ENCODE measurements around the gene CAMTA1. TPM values are rescaled to one million over a fixed set of nuclear protein-coding genes. Genes with fewer than 3 reads are reported as not detected.
A peak's percentile ranks its signal among the peaks of the same experiment; 100 is the strongest.

Gene CAMTA1
- polyA plus RNA-seq, 2 donors, result 61.1 to 75.0 TPM

DNA sequence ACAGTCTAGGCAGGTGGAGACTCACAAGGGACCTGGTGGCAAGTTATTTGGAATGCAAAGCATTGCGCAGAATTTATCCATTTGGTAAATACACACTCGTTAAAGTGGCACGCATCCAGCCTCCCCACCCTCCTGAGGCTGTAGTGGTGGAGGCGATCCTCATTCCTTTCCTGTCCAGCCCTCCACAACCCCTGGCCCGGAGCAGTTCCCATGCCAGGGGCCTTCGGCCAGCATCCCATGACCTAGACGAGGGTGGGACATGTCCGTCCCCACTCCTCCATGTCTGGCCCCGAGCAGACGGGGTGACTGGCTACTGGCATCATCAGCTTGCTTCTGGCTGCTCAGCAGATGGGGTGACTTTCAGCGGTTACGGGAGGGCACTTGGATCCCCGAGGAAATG lies 704.3 kb downstream of the CAMTA1 start:
- H3K27ac ChIP-seq (ENCODE audit: low read depth in 2 of 2, low read length in 1 of 2), result no peak overlapping the region
- H3K4me3 ChIP-seq (ENCODE audit: low read depth in 1 of 2, low read length in 2 of 2), result no peak overlapping the region
- peaks cover 0 to 10% of the 10 kb centered on the region in 2 donors for H3K4me1 ChIP-seq (ENCODE audit: control insufficient read depth in 2 of 2, insufficient read depth in 2 of 2, low read length in 1 of 2)
- WGBS, 2 donors, result 70 to 74% methylated on average over 13 of the region's 13 CpGs
- H3K9me3 ChIP-seq (ENCODE audit: control insufficient read depth in 2 of 2, insufficient read depth in 1 of 2, low read depth in 1 of 2, low read length in 1 of 2), result no peaks in the 10 kb centered on the region
- no peaks in the 10 kb centered on the region for H3K27me3 ChIP-seq (ENCODE audit: control insufficient read depth in 1 of 2, insufficient read depth in 2 of 2, low read length in 2 of 2)
- H3K36me3 ChIP-seq (ENCODE audit: control insufficient read depth in 2 of 2, insufficient read depth in 2 of 2, low read length in 1 of 2), result no peaks in the 10 kb centered on the region

DNA sequence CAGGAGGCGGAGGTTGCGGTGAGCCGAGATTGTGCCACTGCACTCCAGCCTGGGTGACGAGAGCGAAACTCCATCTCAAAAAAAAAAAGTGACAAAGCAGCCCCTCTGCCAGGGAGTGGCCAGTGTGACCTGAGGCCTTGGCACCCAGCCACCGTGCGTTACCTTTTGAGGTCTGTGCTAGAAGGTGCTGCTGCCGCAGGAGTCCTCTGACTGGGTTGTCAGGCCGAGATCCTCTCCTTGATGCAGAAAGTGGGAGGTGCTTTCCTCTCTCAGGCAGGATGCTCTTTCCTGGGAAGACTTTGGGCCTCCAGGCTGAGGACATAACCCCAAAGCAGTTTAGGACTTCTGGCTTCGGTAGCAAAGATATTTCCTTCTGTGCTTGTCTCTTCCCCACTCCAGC lies 705.3 kb downstream of the CAMTA1 start:
- peaks cover 0 to 10% of the 10 kb centered on the region in 2 donors for H3K4me1 ChIP-seq (ENCODE audit: control insufficient read depth in 2 of 2, insufficient read depth in 2 of 2, low read length in 1 of 2)
- H3K27ac ChIP-seq (ENCODE audit: low read depth in 2 of 2, low read length in 1 of 2), result peak overlapping the region in 1 of 2 donors; percentile 34
- no peaks in the 10 kb centered on the region for H3K36me3 ChIP-seq (ENCODE audit: control insufficient read depth in 2 of 2, insufficient read depth in 2 of 2, low read length in 1 of 2)
- H3K9me3 ChIP-seq (ENCODE audit: control insufficient read depth in 2 of 2, insufficient read depth in 1 of 2, low read depth in 1 of 2, low read length in 1 of 2), result no peaks in the 10 kb centered on the region
- no peaks in the 10 kb centered on the region for H3K27me3 ChIP-seq (ENCODE audit: control insufficient read depth in 1 of 2, insufficient read depth in 2 of 2, low read length in 2 of 2)
- WGBS, 2 donors, result 72 to 80% methylated on average over 10 of the region's 10 CpGs
- no peak overlapping the region for H3K4me3 ChIP-seq (ENCODE audit: low read depth in 1 of 2, low read length in 2 of 2)

DNA sequence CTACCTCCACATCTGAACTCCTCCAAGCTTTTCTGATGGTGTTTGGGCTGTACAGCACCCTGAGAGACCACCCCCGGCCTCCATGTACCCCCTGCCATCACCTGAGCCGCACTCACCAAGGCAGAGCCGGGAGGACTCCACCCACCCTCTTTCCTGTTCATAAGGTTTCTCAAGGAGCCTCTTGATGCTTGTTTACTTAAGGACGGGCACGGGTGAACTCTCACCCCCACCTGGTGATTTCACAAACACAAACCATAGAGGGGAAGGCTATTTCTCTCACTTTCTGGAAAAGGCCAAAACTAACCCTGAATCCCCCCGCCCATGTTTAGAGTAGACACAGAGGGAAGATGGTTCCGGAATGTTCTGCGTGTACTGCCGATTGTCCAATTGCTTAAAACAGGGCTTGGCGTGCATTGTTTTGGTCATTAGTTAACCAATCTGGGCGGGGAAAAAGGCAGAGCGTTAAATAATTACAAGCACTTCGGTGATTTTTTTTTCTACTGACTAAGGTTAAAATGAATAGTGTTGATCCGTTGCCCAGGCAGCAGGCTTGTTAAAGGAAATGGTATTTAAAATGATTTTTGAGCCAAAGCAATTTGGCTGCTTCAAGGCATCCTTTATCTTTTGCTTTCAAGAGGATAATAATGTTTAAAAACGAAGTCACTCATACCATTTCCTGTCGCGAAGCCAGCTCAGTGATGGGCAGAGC lies 706.0 kb downstream of the CAMTA1 start:
- Histone ChIP-seq H3K36me3 (ENCODE audit: control insufficient read depth in 2 of 2, insufficient read depth in 2 of 2, low read length in 1 of 2) (no peaks in the 10 kb centered on the region), H3K4me3 (ENCODE audit: low read depth in 1 of 2, low read length in 2 of 2) (no peak overlapping the region), H3K27ac (ENCODE audit: low read depth in 2 of 2, low read length in 1 of 2) (peak overlapping the region; percentile 34 to 36), H3K4me1 (ENCODE audit: control insufficient read depth in 2 of 2, insufficient read depth in 2 of 2, low read length in 1 of 2) (peaks cover 0 to 10% of the 10 kb centered on the region in 2 donors), H3K27me3 (ENCODE audit: control insufficient read depth in 1 of 2, insufficient read depth in 2 of 2, low read length in 2 of 2) (no peaks in the 10 kb centered on the region), H3K9me3 (ENCODE audit: control insufficient read depth in 2 of 2, insufficient read depth in 1 of 2, low read depth in 1 of 2, low read length in 1 of 2) (no peaks in the 10 kb centered on the region)
- WGBS, 2 donors, result 22 to 25% methylated on average over 17 of the region's 17 CpGs

DNA sequence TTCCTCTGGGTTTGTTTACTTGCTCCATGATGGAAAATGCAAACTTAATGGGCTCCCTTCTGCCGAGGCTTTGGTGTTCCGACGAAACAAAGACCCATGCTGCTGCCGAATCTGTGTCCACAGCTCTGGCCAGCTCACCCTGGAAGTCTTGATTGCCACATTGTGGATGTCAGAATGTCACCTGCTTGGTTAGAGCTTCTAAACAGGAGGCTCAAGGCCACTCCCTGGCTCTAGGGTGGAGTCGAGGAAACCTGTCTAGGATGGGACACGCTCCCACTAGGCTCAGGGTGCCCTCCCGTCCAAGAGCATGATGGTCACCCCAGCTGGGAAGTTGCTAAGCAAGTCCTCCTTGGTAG lies 706.5 kb downstream of the CAMTA1 start:
- no peaks in the 10 kb centered on the region for H3K27me3 ChIP-seq (ENCODE audit: control insufficient read depth in 1 of 2, insufficient read depth in 2 of 2, low read length in 2 of 2)
- H3K36me3 ChIP-seq (ENCODE audit: control insufficient read depth in 2 of 2, insufficient read depth in 2 of 2, low read length in 1 of 2), result no peaks in the 10 kb centered on the region
- H3K4me3 ChIP-seq (ENCODE audit: low read depth in 1 of 2, low read length in 2 of 2), result no peak overlapping the region
- H3K27ac ChIP-seq (ENCODE audit: low read depth in 2 of 2, low read length in 1 of 2), result peak overlapping the region; percentile 0 to 47
- peaks cover 0 to 10% of the 10 kb centered on the region in 2 donors for H3K4me1 ChIP-seq (ENCODE audit: control insufficient read depth in 2 of 2, insufficient read depth in 2 of 2, low read length in 1 of 2)
- H3K9me3 ChIP-seq (ENCODE audit: control insufficient read depth in 2 of 2, insufficient read depth in 1 of 2, low read depth in 1 of 2, low read length in 1 of 2), result no peaks in the 10 kb centered on the region
- WGBS, 2 donors, result 18% methylated on average over 7 of the region's 7 CpGs

DNA sequence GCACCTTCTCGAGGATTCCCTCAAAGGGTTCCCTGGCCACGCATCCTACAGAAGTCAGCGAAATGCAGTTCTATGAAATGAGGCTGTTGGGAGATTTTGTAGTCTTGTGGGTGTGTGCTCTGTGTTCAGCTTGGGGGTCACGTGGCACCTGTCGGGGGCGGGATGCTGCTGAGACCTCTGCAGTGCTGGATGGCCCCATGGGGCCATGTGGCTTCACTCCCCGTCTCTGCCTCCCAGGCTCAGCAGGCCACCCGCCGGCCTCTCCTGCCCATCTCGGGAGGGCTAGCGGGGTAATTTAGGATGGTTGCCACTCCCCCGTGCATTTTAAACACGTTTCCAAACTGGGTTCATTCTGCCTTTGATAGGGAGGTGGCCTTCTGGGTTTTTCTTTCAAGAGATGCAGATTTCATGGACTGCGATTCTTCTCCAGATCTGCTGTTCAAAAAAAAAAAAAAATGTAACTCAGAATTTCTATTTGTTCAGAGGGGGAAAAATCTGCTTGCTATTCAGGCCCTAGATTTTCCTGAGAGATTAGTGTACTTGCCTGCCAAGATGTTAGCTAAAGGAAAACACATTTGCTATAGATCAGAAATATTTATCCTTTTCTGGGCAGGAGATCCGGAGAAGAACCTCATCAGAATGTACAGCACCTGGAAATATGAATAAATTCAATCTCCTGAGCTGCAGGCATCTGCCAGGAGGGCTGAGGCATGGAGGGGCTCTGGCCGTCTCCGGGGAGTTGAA lies 708.6 kb downstream of the CAMTA1 start:
- H3K9me3 ChIP-seq (ENCODE audit: control insufficient read depth in 2 of 2, insufficient read depth in 1 of 2, low read depth in 1 of 2, low read length in 1 of 2), result peaks cover 0 to 5% of the 10 kb centered on the region in 2 donors
- no peak overlapping the region for H3K27ac ChIP-seq (ENCODE audit: low read depth in 2 of 2, low read length in 1 of 2)
- H3K4me1 ChIP-seq (ENCODE audit: control insufficient read depth in 2 of 2, insufficient read depth in 2 of 2, low read length in 1 of 2), result peaks cover 0 to 10% of the 10 kb centered on the region in 2 donors
- no peaks in the 10 kb centered on the region for H3K27me3 ChIP-seq (ENCODE audit: control insufficient read depth in 1 of 2, insufficient read depth in 2 of 2, low read length in 2 of 2)
- WGBS, 2 donors, result 80 to 86% methylated on average over 17 of the region's 17 CpGs
- no peaks in the 10 kb centered on the region for H3K36me3 ChIP-seq (ENCODE audit: control insufficient read depth in 2 of 2, insufficient read depth in 2 of 2, low read length in 1 of 2)
- H3K4me3 ChIP-seq (ENCODE audit: low read depth in 1 of 2, low read length in 2 of 2), result no peak overlapping the region

DNA sequence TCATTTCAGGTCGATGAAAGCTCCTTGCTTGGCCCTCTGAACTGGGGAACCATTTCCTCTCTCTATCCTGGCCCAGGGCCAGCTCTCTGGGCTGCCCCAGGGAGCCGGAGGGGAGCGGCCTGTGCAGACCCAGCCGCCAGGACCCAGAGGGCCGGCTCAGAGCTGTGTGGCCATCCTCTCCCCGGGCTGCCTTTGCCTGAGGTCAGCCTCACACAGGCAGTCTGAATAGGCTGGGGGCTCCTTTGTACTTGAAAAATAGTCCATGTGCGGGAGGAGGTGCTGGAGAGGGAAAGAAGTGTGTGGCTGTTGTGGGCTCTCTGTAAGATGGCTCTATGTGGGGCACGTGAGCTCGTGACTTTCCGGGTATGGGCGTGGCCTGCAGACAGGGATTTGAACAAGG lies 710.7 kb downstream of the CAMTA1 start:
- peaks cover 0 to 10% of the 10 kb centered on the region in 2 donors for H3K4me1 ChIP-seq (ENCODE audit: control insufficient read depth in 2 of 2, insufficient read depth in 2 of 2, low read length in 1 of 2)
- H3K27me3 ChIP-seq (ENCODE audit: control insufficient read depth in 1 of 2, insufficient read depth in 2 of 2, low read length in 2 of 2), result no peaks in the 10 kb centered on the region
- 54 to 56% methylated on average over 11 of the region's 11 CpGs for WGBS, 2 donors
- H3K27ac ChIP-seq (ENCODE audit: low read depth in 2 of 2, low read length in 1 of 2), result no peak overlapping the region
- peaks cover 0 to 13% of the 10 kb centered on the region in 2 donors for H3K9me3 ChIP-seq (ENCODE audit: control insufficient read depth in 2 of 2, insufficient read depth in 1 of 2, low read depth in 1 of 2, low read length in 1 of 2)
- no peak overlapping the region for H3K4me3 ChIP-seq (ENCODE audit: low read depth in 1 of 2, low read length in 2 of 2)
- no peaks in the 10 kb centered on the region for H3K36me3 ChIP-seq (ENCODE audit: control insufficient read depth in 2 of 2, insufficient read depth in 2 of 2, low read length in 1 of 2)

DNA sequence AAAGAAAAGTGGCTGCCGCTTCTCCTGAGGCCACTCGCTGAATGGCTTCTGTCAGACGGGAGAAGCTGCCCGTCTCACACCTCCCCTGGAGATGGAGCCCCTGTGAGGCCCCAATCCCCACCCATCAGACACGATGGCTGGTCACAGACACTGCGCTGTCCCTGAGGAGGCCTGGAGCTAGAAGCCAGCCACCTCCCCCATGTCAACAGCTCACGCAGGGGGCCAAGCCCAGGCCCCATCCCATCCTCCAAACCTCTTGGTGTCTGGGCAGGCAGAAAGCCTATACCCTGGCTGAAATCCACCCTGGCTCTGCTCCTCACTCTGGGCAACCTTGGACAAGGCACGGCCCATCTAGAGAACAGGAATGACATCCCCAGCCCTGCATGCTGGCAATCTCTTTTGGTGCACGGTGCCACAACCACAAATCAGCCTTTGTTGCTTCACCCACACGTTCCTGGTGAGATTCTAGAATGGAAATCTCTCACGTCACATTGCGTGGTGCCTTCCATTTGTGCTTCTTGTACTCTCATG lies 711.9 kb downstream of the CAMTA1 start:
- H3K4me1 ChIP-seq (ENCODE audit: control insufficient read depth in 2 of 2, insufficient read depth in 2 of 2, low read length in 1 of 2), result peaks cover 0 to 5% of the 10 kb centered on the region in 2 donors
- WGBS, 2 donors, result 68 to 72% methylated on average over 12 of the region's 12 CpGs
- no peaks in the 10 kb centered on the region for H3K27me3 ChIP-seq (ENCODE audit: control insufficient read depth in 1 of 2, insufficient read depth in 2 of 2, low read length in 2 of 2)
- no peak overlapping the region for H3K4me3 ChIP-seq (ENCODE audit: low read depth in 1 of 2, low read length in 2 of 2)
- no peaks in the 10 kb centered on the region for H3K36me3 ChIP-seq (ENCODE audit: control insufficient read depth in 2 of 2, insufficient read depth in 2 of 2, low read length in 1 of 2)
- H3K9me3 ChIP-seq (ENCODE audit: control insufficient read depth in 2 of 2, insufficient read depth in 1 of 2, low read depth in 1 of 2, low read length in 1 of 2), result peaks cover 0 to 13% of the 10 kb centered on the region in 2 donors
- no peak overlapping the region for H3K27ac ChIP-seq (ENCODE audit: low read depth in 2 of 2, low read length in 1 of 2)

DNA sequence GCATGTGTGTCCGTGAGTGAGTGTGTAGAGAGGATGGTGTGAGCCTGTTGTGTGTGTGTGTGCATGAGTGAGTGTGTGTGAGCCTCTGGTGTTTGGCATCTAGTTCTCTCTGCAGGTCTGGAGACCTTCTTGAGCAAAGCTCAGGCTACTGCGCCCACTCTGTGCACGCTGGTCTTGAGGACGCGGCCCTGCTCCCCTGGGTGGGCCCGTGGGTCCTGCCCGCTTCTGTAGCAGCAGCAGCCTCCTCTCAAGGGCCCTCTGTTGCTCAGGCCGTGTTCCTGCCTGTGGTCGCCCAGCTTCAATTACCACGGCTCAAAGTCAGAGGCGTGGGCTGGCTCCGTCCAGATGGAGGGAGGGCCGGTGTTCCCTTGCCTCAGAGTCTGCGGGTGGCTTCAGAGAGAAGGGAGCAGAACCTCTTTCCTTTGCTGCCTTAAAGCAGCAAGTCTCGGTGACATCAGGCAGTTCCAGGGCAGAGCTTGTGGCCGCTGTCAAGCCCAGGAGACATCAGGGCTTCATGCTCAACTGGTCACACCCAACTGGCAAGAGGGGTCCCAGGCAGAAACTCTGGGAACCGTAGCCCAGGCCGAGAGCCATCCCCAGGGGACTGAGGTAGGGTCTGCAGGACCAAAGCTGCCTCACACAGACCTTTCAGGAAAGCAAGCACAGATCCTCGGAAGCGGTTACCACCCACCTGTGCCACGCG lies 715.3 kb downstream of the CAMTA1 start:
- 90% methylated on average over 22 of the region's 22 CpGs for WGBS, 2 donors
- Histone ChIP-seq H3K36me3 (ENCODE audit: control insufficient read depth in 2 of 2, insufficient read depth in 2 of 2, low read length in 1 of 2) (no peaks in the 10 kb centered on the region), H3K4me3 (ENCODE audit: low read depth in 1 of 2, low read length in 2 of 2) (no peak overlapping the region), H3K27ac (ENCODE audit: low read depth in 2 of 2, low read length in 1 of 2) (no peak overlapping the region), H3K27me3 (ENCODE audit: control insufficient read depth in 1 of 2, insufficient read depth in 2 of 2, low read length in 2 of 2) (no peaks in the 10 kb centered on the region), H3K4me1 (ENCODE audit: control insufficient read depth in 2 of 2, insufficient read depth in 2 of 2, low read length in 1 of 2) (peaks cover 0 to 2% of the 10 kb centered on the region in 2 donors), H3K9me3 (ENCODE audit: control insufficient read depth in 2 of 2, insufficient read depth in 1 of 2, low read depth in 1 of 2, low read length in 1 of 2) (peaks cover 0 to 13% of the 10 kb centered on the region in 2 donors)

DNA sequence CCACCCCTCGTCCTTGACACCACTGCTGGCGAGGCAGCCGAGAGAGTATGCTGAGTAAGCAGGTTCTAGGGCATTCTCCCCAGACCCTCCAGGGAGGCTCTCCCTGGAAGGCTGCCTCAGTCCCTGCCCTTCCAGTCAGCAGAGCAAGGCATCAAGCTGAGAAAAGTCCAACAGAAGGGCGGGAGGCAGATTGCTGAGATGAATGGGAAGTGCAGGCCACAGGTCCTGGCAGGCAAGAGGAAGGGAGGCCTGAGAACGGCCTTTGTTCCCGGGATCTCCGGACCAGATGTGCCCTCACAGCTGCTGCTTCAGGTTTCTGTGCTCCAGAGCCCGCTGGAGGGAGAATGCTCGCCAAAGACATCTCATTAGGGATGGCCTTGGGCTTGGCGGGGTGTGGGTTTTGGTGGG lies 715.8 kb downstream of the CAMTA1 start:
- H3K4me1 ChIP-seq (ENCODE audit: control insufficient read depth in 2 of 2, insufficient read depth in 2 of 2, low read length in 1 of 2), result peaks cover 0 to 4% of the 10 kb centered on the region in 2 donors
- H3K4me3 ChIP-seq (ENCODE audit: low read depth in 1 of 2, low read length in 2 of 2), result no peak overlapping the region
- peaks cover 0 to 13% of the 10 kb centered on the region in 2 donors for H3K9me3 ChIP-seq (ENCODE audit: control insufficient read depth in 2 of 2, insufficient read depth in 1 of 2, low read depth in 1 of 2, low read length in 1 of 2)
- H3K36me3 ChIP-seq (ENCODE audit: control insufficient read depth in 2 of 2, insufficient read depth in 2 of 2, low read length in 1 of 2), result no peaks in the 10 kb centered on the region
- WGBS, 2 donors, result 41 to 46% methylated on average over 9 to 10 of the region's 10 CpGs
- H3K27me3 ChIP-seq (ENCODE audit: control insufficient read depth in 1 of 2, insufficient read depth in 2 of 2, low read length in 2 of 2), result no peaks in the 10 kb centered on the region
- no peak overlapping the region for H3K27ac ChIP-seq (ENCODE audit: low read depth in 2 of 2, low read length in 1 of 2)
